GM10847 (cell line): ENCODE measurements around the gene FIBIN.

Experiments
- POLR2A ChIP-seq: IDR thresholded peaks from 2 replicates; pipeline ENCODE4 v1.6.1; 2011; ENCODE audit not compliant: insufficient read length; ENCODE audit errors: extremely low read depth

FIBIN gene

GRCh38 chr11:26964339-26964738 lies 29.6 kb upstream of the FIBIN start:
- TF ChIP-seq POLR2A: no peak

- no peak for TF ChIP-seq POLR2A
Observed at GRCh38 chr11:26971961-26972360, 22.0 kb upstream of the FIBIN start.

- TF ChIP-seq POLR2A: no peak
Observed at GRCh38 chr11:26974069-26974783, 19.7 kb upstream of the FIBIN start.

GRCh38 chr11:26974996-26975395 lies 18.9 kb upstream of the FIBIN start:
- no peak for TF ChIP-seq POLR2A

- no peak for TF ChIP-seq POLR2A
Observed at GRCh38 chr11:26976389-26976788, 17.5 kb upstream of the FIBIN start.

GRCh38 chr11:26983645-26984044 lies 10.3 kb upstream of the FIBIN start:
- no peak for TF ChIP-seq POLR2A

GRCh38 chr11:26985470-26985869 lies 8.4 kb upstream of the FIBIN start:
- no peak for TF ChIP-seq POLR2A

- TF ChIP-seq POLR2A: no peak
Observed at GRCh38 chr11:26985943-26986342, 8.0 kb upstream of the FIBIN start.

GRCh38 chr11:26987272-26987671 lies 6.6 kb upstream of the FIBIN start:
- TF ChIP-seq POLR2A: no peak

- TF ChIP-seq POLR2A: no peak
Observed at GRCh38 chr11:26987731-26988130, 6.2 kb upstream of the FIBIN start.

- no peak for TF ChIP-seq POLR2A
Observed at GRCh38 chr11:26992031-26992541, 1.8 kb upstream of the FIBIN start.

- TF ChIP-seq POLR2A: no peak
Observed at GRCh38 chr11:26994631-26995095, 751 bp downstream of the FIBIN start.

GRCh38 chr11:26995701-26996460 lies 2.0 kb downstream of the FIBIN start:
- TF ChIP-seq POLR2A: no peak

- TF ChIP-seq POLR2A: no peak
Observed at GRCh38 chr11:26997378-26997777, 3.5 kb downstream of the FIBIN start.

GRCh38 chr11:27002431-27002830 lies 8.5 kb downstream of the FIBIN start:
- TF ChIP-seq POLR2A: no peak

GRCh38 chr11:27002838-27003237 lies 8.9 kb downstream of the FIBIN start:
- no peak for TF ChIP-seq POLR2A

GRCh38 chr11:27004103-27004502 lies 10.2 kb downstream of the FIBIN start:
- no peak for TF ChIP-seq POLR2A
